Measurements from ENCODE around the gene COL18A1.

COL18A1 gene

GRCh38 chr21:45463871-45464270 is 58.9 kb downstream of the COL18A1 start:
- no peak overlapping the region for H3K27ac ChIP-seq (ENCODE audit: low read depth, low read length)
- no peaks in the 10 kb centered on the region for H3K27me3 ChIP-seq (ENCODE audit: insufficient read depth, low read length)
- WGBS, result 96% methylated on average over 7 of the region's 7 CpGs
- H3K4me3 ChIP-seq (ENCODE audit: low read length), result no peak overlapping the region
- no peak overlapping the region for H3K9ac ChIP-seq (ENCODE audit: low read depth, low read length)
- H3K4me1 ChIP-seq (ENCODE audit: insufficient read depth, low read length), result no peaks in the 10 kb centered on the region
- H3K36me3 ChIP-seq (ENCODE audit: insufficient read depth, low read length), result peaks cover 26% of the 10 kb centered on the region
- H3K9me3 ChIP-seq (ENCODE audit: insufficient read depth, low read depth, low read length), result no peaks in the 10 kb centered on the region; the same call in 1 of the 2 replicates

GRCh38 chr21:45464309-45464708 is 59.3 kb downstream of the COL18A1 start:
- WGBS, result 95% methylated on average over 5 of the region's 5 CpGs
- no peak overlapping the region for H3K9ac ChIP-seq (ENCODE audit: low read depth, low read length)
- no peaks in the 10 kb centered on the region for H3K27me3 ChIP-seq (ENCODE audit: insufficient read depth, low read length)
- H3K4me1 ChIP-seq (ENCODE audit: insufficient read depth, low read length), result no peaks in the 10 kb centered on the region
- no peaks in the 10 kb centered on the region; the same call in 1 of the 2 replicates for H3K9me3 ChIP-seq (ENCODE audit: insufficient read depth, low read depth, low read length)
- H3K36me3 ChIP-seq (ENCODE audit: insufficient read depth, low read length), result peaks cover 30% of the 10 kb centered on the region
- H3K4me3 ChIP-seq (ENCODE audit: low read length), result no peak overlapping the region
- H3K27ac ChIP-seq (ENCODE audit: low read depth, low read length), result no peak overlapping the region

- WGBS, result 95% methylated on average over 16 of the region's 16 CpGs
- H3K27me3 ChIP-seq (ENCODE audit: insufficient read depth, low read length), result no peaks in the 10 kb centered on the region
- H3K9me3 ChIP-seq (ENCODE audit: insufficient read depth, low read depth, low read length), result no peaks in the 10 kb centered on the region; the same call in 1 of the 2 replicates
- H3K36me3 ChIP-seq (ENCODE audit: insufficient read depth, low read length), result peaks cover 29% of the 10 kb centered on the region
- no peak overlapping the region for H3K4me3 ChIP-seq (ENCODE audit: low read length)
- no peak overlapping the region for H3K9ac ChIP-seq (ENCODE audit: low read depth, low read length)
- H3K27ac ChIP-seq (ENCODE audit: low read depth, low read length), result no peak overlapping the region
- no peaks in the 10 kb centered on the region for H3K4me1 ChIP-seq (ENCODE audit: insufficient read depth, low read length)
Measured at GRCh38 chr21:45465105-45465504, 60.1 kb downstream of the COL18A1 start.

GRCh38 chr21:45465611-45466329 is 60.8 kb downstream of the COL18A1 start:
- Histone ChIP-seq H3K27me3 (ENCODE audit: insufficient read depth, low read length) (no peaks in the 10 kb centered on the region), H3K4me3 (ENCODE audit: low read length) (no peak overlapping the region), H3K9me3 (ENCODE audit: insufficient read depth, low read depth, low read length) (no peaks in the 10 kb centered on the region; the same call in 1 of the 2 replicates), H3K4me1 (ENCODE audit: insufficient read depth, low read length) (no peaks in the 10 kb centered on the region), H3K36me3 (ENCODE audit: insufficient read depth, low read length) (peaks cover 26% of the 10 kb centered on the region), H3K9ac (ENCODE audit: low read depth, low read length) (no peak overlapping the region), H3K27ac (ENCODE audit: low read depth, low read length) (no peak overlapping the region)
- 93% methylated on average over 27 of the region's 27 CpGs for WGBS

GRCh38 chr21:45466330-45467220 is 61.6 kb downstream of the COL18A1 start:
- Histone ChIP-seq H3K9me3 (ENCODE audit: insufficient read depth, low read depth, low read length) (no peaks in the 10 kb centered on the region; the same call in 1 of the 2 replicates), H3K36me3 (ENCODE audit: insufficient read depth, low read length) (peaks cover 28% of the 10 kb centered on the region), H3K4me1 (ENCODE audit: insufficient read depth, low read length) (no peaks in the 10 kb centered on the region), H3K27ac (ENCODE audit: low read depth, low read length) (no peak overlapping the region), H3K27me3 (ENCODE audit: insufficient read depth, low read length) (no peaks in the 10 kb centered on the region), H3K9ac (ENCODE audit: low read depth, low read length) (no peak overlapping the region), H3K4me3 (ENCODE audit: low read length) (no peak overlapping the region)
- WGBS, result 94% methylated on average over 30 of the region's 30 CpGs

GRCh38 chr21:45467221-45467779 is 62.3 kb downstream of the COL18A1 start:
- peaks cover 29% of the 10 kb centered on the region for H3K36me3 ChIP-seq (ENCODE audit: insufficient read depth, low read length)
- H3K4me1 ChIP-seq (ENCODE audit: insufficient read depth, low read length), result no peaks in the 10 kb centered on the region
- 95% methylated on average over 25 of the region's 25 CpGs for WGBS
- no peaks in the 10 kb centered on the region for H3K27me3 ChIP-seq (ENCODE audit: insufficient read depth, low read length)
- no peak overlapping the region for H3K4me3 ChIP-seq (ENCODE audit: low read length)
- no peak overlapping the region for H3K9ac ChIP-seq (ENCODE audit: low read depth, low read length)
- H3K27ac ChIP-seq (ENCODE audit: low read depth, low read length), result no peak overlapping the region
- no peaks in the 10 kb centered on the region; the same call in 1 of the 2 replicates for H3K9me3 ChIP-seq (ENCODE audit: insufficient read depth, low read depth, low read length)

GRCh38 chr21:45468051-45468970 is 63.3 kb downstream of the COL18A1 start:
- 96% methylated on average over 45 of the region's 45 CpGs for WGBS
- Histone ChIP-seq H3K9me3 (ENCODE audit: insufficient read depth, low read depth, low read length) (no peaks in the 10 kb centered on the region), H3K9ac (ENCODE audit: low read depth, low read length) (no peak overlapping the region), H3K4me3 (ENCODE audit: low read length) (no peak overlapping the region), H3K27me3 (ENCODE audit: insufficient read depth, low read length) (no peaks in the 10 kb centered on the region), H3K4me1 (ENCODE audit: insufficient read depth, low read length) (no peaks in the 10 kb centered on the region), H3K27ac (ENCODE audit: low read depth, low read length) (no peak overlapping the region; the same call in 1 of the 2 replicates), H3K36me3 (ENCODE audit: insufficient read depth, low read length) (peaks cover 26% of the 10 kb centered on the region)

- H3K4me3 ChIP-seq (ENCODE audit: low read length), result no peak overlapping the region
- no peaks in the 10 kb centered on the region for H3K4me1 ChIP-seq (ENCODE audit: insufficient read depth, low read length)
- WGBS, result 96% methylated on average over 14 of the region's 14 CpGs
- H3K36me3 ChIP-seq (ENCODE audit: insufficient read depth, low read length), result peaks cover 29% of the 10 kb centered on the region
- H3K9ac ChIP-seq (ENCODE audit: low read depth, low read length), result no peak overlapping the region
- no peaks in the 10 kb centered on the region for H3K27me3 ChIP-seq (ENCODE audit: insufficient read depth, low read length)
- H3K9me3 ChIP-seq (ENCODE audit: insufficient read depth, low read depth, low read length), result no peaks in the 10 kb centered on the region
- H3K27ac ChIP-seq (ENCODE audit: low read depth, low read length), result no peak overlapping the region; the same call in 1 of the 2 replicates
Measured at GRCh38 chr21:45468971-45469272, 64.0 kb downstream of the COL18A1 start.

- no peaks in the 10 kb centered on the region for H3K4me1 ChIP-seq (ENCODE audit: insufficient read depth, low read length)
- 91% methylated on average over 24 of the region's 24 CpGs for WGBS
- H3K9me3 ChIP-seq (ENCODE audit: insufficient read depth, low read depth, low read length), result no peaks in the 10 kb centered on the region
- no peak overlapping the region; the same call in 1 of the 2 replicates for H3K27ac ChIP-seq (ENCODE audit: low read depth, low read length)
- peaks cover 35% of the 10 kb centered on the region for H3K36me3 ChIP-seq (ENCODE audit: insufficient read depth, low read length)
- no peaks in the 10 kb centered on the region for H3K27me3 ChIP-seq (ENCODE audit: insufficient read depth, low read length)
- H3K4me3 ChIP-seq (ENCODE audit: low read length), result no peak overlapping the region
- no peak overlapping the region for H3K9ac ChIP-seq (ENCODE audit: low read depth, low read length)
Measured at GRCh38 chr21:45469273-45470086, 64.5 kb downstream of the COL18A1 start.

GRCh38 chr21:45470087-45470515 is 65.1 kb downstream of the COL18A1 start:
- no peaks in the 10 kb centered on the region for H3K4me1 ChIP-seq (ENCODE audit: insufficient read depth, low read length)
- H3K4me3 ChIP-seq (ENCODE audit: low read length), result no peak overlapping the region
- H3K36me3 ChIP-seq (ENCODE audit: insufficient read depth, low read length), result peaks cover 41% of the 10 kb centered on the region
- no peak overlapping the region for H3K9ac ChIP-seq (ENCODE audit: low read depth, low read length)
- H3K9me3 ChIP-seq (ENCODE audit: insufficient read depth, low read depth, low read length), result no peaks in the 10 kb centered on the region
- no peaks in the 10 kb centered on the region for H3K27me3 ChIP-seq (ENCODE audit: insufficient read depth, low read length)
- 96% methylated on average over 7 of the region's 7 CpGs for WGBS
- no peak overlapping the region for H3K27ac ChIP-seq (ENCODE audit: low read depth, low read length)
